Peyer's patch (tissue), 4 donors: ENCODE measurements around the gene SELENOK.

ENCODE experiments used
- POLR2A ChIP-seq, 2 donors: fragments of 450-650 bp; IDR thresholded peaks; one replicate each; pipeline ENCODE4 v1.5.1; 2017; ENCODE audit warnings: antibody characterized with exemption in 2 of 2, mild to moderate bottlenecking in 2 of 2, moderate library complexity in 2 of 2
- TF ChIP-seq, protein P1 (sequence below), 6 experiments: fragments of 450-650 bp in 4 of 6; fragments of 200-600 bp in 2 of 6; sonication (generic) in 1 of 6; IDR thresholded peaks; one replicate each; pipeline ENCODE4 v1.5.1; 2017 to 2019; ENCODE audit warnings: antibody characterized with exemption in 6 of 6, mild to moderate bottlenecking in 3 of 6, moderate library complexity in 1 of 6

DNA sequence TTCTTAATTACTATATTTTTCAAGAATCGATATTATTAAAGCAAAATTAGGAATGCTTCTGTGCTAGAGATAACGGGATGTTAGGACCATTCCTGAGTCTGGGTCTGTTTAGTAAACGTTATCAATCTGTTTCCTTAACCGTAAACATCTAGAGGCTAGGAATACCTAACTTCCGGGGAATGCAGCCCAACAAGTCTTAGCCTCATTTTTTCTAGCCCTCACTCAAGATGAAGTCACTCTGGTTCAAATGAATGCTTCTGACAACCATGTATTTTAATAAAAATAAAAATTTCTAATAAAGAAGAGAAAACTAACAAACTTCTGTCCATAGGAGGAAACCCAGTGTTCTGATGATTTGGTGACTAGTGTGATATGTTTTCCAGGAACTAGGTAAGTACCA, 11.1 kb upstream of the SELENOK start:
- no peak for TF ChIP-seq POLR2A (IDR thresholded peaks at IDR 0.05)
- TF ChIP-seq, protein P1, sequence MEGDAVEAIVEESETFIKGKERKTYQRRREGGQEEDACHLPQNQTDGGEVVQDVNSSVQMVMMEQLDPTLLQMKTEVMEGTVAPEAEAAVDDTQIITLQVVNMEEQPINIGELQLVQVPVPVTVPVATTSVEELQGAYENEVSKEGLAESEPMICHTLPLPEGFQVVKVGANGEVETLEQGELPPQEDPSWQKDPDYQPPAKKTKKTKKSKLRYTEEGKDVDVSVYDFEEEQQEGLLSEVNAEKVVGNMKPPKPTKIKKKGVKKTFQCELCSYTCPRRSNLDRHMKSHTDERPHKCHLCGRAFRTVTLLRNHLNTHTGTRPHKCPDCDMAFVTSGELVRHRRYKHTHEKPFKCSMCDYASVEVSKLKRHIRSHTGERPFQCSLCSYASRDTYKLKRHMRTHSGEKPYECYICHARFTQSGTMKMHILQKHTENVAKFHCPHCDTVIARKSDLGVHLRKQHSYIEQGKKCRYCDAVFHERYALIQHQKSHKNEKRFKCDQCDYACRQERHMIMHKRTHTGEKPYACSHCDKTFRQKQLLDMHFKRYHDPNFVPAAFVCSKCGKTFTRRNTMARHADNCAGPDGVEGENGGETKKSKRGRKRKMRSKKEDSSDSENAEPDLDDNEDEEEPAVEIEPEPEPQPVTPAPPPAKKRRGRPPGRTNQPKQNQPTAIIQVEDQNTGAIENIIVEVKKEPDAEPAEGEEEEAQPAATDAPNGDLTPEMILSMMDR (IDR thresholded peaks at IDR 0.05) = no peak
